ENCODE results near the gene LPO.

The LPO gene

DNA sequence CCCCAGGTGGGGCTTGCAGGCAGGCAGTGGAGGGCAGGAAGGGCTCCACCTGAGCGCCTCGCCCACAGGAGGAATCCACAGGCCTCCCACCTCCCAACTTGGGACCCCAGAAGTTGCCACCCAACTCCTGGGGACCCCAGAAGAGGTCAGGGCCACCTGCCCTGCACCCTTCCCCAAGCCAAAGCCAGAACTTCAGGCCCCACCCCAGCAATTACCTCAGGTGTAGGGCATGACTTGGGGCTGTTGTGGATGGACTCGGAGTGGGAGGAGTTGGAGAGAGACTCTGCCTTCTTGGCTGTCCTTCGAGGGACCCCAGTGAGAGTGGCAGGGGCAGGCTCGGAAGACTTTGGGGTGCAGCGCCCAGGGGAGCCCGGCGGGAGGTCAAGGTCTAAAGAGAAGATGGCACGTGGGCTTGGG lies 79.7 kb downstream of the LPO start:
- TF ChIP-seq, protein P1, sequence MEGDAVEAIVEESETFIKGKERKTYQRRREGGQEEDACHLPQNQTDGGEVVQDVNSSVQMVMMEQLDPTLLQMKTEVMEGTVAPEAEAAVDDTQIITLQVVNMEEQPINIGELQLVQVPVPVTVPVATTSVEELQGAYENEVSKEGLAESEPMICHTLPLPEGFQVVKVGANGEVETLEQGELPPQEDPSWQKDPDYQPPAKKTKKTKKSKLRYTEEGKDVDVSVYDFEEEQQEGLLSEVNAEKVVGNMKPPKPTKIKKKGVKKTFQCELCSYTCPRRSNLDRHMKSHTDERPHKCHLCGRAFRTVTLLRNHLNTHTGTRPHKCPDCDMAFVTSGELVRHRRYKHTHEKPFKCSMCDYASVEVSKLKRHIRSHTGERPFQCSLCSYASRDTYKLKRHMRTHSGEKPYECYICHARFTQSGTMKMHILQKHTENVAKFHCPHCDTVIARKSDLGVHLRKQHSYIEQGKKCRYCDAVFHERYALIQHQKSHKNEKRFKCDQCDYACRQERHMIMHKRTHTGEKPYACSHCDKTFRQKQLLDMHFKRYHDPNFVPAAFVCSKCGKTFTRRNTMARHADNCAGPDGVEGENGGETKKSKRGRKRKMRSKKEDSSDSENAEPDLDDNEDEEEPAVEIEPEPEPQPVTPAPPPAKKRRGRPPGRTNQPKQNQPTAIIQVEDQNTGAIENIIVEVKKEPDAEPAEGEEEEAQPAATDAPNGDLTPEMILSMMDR (IDR thresholded peaks at IDR 0.05; ENCODE audit: control insufficient read depth, insufficient read depth, low read depth, low read length, missing control alignments), result no peak
- H3K4me3 ChIP-seq (ENCODE audit: control insufficient read depth, low read depth, low read length), result no peak overlapping the region
- DNase-seq (ENCODE audit: low read depth), result no peak

All from AG09309 (cell line).